GM21390 (cell line): ENCODE data around the gene MTHFD1L.
"Not testable (repeated sequence)": the region's sequence is repeated elsewhere in the genome, so short reads cannot be mapped to it uniquely, and the experiment has no call there.

Source experiments
- ATAC-seq: cut with Tn5 transposase; IDR thresholded peaks from one replicate; pipeline ENCODE4 v1.9.1; 2021; ENCODE audit not compliant: unreplicated experiment

MTHFD1L gene

GRCh38 chr6:151089978-151090377 is 224.5 kb downstream of the MTHFD1L start:
- no peak for ATAC-seq

- ATAC-seq, result no peak
Measured at GRCh38 chr6:151091571-151091970, 226.1 kb downstream of the MTHFD1L start.

- no peak for ATAC-seq
Measured at GRCh38 chr6:151092591-151092990, 227.1 kb downstream of the MTHFD1L start.

- ATAC-seq, result no peak
Measured at GRCh38 chr6:151093706-151094105, 228.2 kb downstream of the MTHFD1L start.

- ATAC-seq, result no peak
Measured at GRCh38 chr6:151095538-151096254, 230.2 kb downstream of the MTHFD1L start.

GRCh38 chr6:151096255-151096612 is 230.7 kb downstream of the MTHFD1L start:
- no peak for ATAC-seq

GRCh38 chr6:151096691-151097606 is 231.4 kb downstream of the MTHFD1L start:
- no peak for ATAC-seq

GRCh38 chr6:151098166-151098565 is 232.7 kb downstream of the MTHFD1L start:
- ATAC-seq, result no peak

- no peak for ATAC-seq
Measured at GRCh38 chr6:151100326-151100725, 234.8 kb downstream of the MTHFD1L start.

- no peak for ATAC-seq
Measured at GRCh38 chr6:151101161-151101815, 235.8 kb downstream of the MTHFD1L start.

- ATAC-seq, result no peak
Measured at GRCh38 chr6:151101816-151102694, 236.6 kb downstream of the MTHFD1L start.

GRCh38 chr6:151103266-151103665 is 237.8 kb downstream of the MTHFD1L start:
- no peak for ATAC-seq

GRCh38 chr6:151107897-151108427 is 242.5 kb downstream of the MTHFD1L start:
- no peak for ATAC-seq

- ATAC-seq, result no peak
Measured at GRCh38 chr6:151108548-151108947, 243.0 kb downstream of the MTHFD1L start.

- no peak for ATAC-seq
Measured at GRCh38 chr6:151109361-151109760, 243.9 kb downstream of the MTHFD1L start.

GRCh38 chr6:151109869-151110575 is 244.5 kb downstream of the MTHFD1L start:
- ATAC-seq, result no peak

- no peak for ATAC-seq
Measured at GRCh38 chr6:151110576-151110905, 245.0 kb downstream of the MTHFD1L start.

GRCh38 chr6:151111670-151112069 is 246.2 kb downstream of the MTHFD1L start:
- no peak for ATAC-seq

- ATAC-seq, result no peak
Measured at GRCh38 chr6:151112130-151112529, 246.6 kb downstream of the MTHFD1L start.

GRCh38 chr6:151112884-151113283 is 247.4 kb downstream of the MTHFD1L start:
- ATAC-seq, result not testable (repeated sequence)
